Stimulated activated CD4-positive, alpha-beta T cell treated with anti-CD3 and anti-CD28 coated beads, Interleukin-2, amount 100 ng/mL, for 24 hours (primary cell): ENCODE data around the gene PHACTR1.
A peak's percentile ranks its signal among the peaks of the same experiment; 100 is the strongest.

Source experiments
- DNase-seq, 2 donors: peaks; one replicate each; pipeline ENCODE4 v3.0.0-alpha.2; 2020

Gene PHACTR1

DNA sequence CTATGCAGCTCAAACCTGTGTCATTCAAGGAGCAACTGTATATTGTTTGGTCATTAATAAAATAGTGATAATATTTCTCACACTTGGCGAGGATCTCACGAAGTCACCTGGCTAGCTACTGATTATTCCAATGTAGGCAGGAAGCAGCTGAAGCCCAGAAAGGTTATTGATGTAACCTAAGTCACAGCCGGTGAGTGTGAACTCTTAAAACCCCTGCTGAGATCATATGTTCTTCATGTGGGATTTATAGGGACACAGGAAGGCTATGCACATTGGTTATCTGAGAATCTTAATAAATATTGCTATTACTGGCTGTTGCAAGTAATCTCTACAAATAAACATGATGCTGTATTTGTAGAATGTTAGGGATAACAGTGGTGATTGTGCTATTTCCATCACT, 450.3 kb downstream of the PHACTR1 start:
- DNase-seq: no peak

DNA sequence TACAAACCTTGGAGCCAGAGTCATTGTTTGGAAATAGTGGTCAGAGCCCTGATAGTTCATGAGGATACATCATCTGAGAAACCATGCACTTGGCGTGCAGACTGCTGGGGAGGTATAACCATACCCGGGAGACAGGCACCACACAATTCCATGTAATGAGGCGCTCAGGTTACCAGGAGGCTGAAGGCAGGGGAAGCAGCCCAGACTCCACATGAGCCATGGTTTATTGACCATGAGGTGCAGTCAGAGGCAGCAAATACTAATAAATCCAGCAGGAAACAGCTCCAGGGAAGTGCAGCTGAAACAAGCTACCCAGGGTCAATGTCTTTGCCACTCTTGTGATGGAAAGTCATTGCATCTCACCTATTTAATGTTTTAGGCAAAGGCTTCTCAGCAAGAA, 455.7 kb downstream of the PHACTR1 start:
- DNase-seq: no peak

DNA sequence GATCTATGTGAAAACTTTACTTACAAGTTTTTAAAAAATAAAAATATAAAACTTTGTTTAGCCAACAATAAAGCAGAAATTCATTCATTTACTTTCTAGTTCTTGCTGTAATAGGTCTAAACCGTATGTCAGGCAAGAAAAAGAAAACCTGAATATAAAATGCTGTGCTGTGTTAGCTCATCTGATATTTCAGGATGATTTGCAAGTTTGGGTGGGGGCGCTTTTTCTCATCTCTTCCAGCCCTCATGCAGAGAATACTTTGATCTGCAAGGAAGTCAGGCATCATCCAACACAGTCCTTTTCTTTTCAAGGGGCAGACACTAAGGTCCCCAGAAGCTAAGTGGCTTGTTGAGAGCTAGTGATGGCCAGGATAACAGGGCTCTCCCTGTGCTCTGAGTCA, 458.5 kb downstream of the PHACTR1 start:
- DNase-seq: no peak

DNA sequence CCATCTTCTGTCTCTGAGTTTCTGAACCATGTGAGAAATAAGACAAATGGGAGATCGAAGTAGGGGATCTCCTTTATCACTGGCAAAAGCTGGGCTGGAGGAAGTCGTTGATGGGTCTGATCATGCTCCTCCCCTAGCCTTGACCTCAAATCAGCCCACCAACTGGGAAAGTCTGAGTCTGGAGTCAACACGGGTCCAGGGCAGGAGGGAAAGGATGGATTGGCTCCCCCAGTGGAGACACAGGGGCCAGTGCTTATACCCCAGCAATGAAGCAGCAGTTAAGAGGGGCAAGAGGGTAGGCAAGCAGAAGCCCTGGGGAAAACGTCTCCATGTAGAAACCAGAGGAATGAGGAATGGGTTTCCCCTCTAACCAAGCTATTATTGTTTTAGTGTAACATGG, 459.2 kb downstream of the PHACTR1 start:
- DNase-seq: no peak

DNA sequence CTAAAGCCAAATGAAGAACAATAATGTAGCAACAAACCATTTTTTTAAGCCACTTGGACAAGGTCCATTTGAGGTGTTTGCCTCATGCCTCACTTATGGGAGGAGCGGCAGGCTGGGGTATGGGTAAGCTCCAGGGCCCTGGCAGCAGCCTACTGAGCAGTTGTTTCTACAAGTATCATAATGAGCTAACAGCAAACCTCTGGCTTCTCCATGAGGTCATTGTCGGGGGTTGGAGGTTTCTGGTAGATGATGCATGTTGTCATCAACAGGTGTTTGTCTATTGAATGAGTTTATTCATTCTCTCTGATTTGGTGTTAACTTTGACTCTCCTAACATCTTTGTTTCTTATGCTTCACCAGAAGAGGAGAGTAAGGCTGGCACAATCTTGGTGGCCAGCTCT, 461.1 kb downstream of the PHACTR1 start:
- DNase-seq: no peak

DNA sequence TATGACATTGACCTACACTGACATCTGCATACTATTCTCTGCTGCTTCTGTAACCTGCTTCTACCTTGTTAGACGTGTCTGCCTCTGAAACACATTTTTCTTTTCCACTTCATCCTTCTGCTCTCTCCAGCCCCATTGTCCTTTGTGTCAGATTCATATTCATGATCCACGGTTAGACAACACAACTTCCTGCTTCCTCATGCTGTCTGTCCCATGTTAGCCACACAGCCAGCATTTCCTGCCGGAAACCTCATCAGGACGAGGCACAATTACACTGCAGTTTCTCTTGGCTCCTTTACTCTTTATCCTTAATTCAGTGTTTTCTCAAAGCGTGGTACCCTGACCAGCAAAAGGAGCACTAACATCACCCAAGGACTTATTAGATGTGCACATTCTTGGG, 461.5 kb downstream of the PHACTR1 start:
- DNase-seq: no peak

DNA sequence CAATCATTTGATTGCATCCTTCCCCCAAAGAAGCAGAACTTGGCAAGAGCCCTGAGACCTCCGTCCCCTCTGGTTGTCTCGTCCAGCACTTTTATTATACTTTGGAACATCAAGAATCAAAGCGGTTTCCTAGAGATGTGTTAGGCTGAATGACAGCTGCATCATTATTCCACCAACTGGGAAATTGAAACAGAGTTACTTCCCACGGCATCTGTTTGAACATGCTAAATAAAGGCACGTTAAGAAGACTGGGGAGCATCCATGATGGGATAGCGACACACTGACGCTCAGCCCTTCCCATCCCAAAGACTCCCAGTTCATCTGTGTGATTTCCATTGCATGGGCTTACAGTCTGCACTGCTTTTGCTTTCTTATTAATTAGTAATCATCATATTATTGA, 464.0 kb downstream of the PHACTR1 start:
- DNase-seq: no peak

DNA sequence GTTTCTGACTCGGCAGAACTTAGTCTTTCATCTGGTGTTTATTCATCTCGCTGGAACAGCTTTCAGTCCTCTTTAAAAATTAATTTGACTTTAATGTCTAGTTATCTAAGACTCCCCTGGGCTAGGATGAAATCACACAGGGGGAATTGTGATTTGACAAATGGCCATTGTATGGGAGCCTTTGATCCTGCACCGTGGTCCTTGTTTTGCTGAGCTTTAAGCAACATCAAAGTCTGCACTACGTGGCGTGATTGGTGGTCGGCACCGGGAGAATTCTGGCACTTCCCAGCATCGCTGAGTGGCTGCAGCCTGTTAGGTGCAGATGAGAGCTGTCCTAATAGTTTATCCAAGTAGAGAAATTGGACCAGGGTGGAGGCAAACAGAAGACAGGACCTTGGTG, 464.8 kb downstream of the PHACTR1 start:
- DNase-seq: no peak

DNA sequence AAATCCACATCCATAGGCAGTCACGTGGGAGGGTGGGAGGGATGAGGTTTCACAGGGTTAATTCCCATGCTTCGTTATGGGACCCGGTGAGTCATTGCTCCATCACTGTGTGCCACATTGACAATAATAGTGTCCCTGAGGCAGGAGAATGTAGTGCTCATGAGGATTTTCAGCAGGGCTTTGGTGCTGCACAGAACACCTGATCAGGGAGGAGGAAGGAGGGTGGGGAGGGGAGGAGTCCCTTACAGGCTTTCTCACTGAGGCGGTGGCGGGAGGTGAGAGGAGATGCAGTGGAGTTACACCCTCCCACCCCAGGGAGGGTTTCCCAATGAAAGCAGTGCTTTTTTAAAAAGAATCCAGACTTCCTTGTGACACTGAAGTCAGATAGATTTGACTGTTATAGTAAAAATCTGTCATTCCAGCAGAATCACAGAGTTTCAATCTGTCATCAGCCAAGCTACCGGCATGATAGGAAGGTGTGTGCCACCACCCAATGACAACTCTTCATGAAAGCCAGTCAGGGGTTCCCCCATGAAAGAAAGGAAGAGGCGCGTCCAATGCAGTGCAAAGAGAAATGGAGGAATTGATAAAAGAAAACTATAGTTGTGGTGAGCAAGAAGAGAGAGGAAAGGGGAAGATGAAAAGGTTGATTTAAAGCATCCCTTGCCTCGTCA, 467.0 kb downstream of the PHACTR1 start:
- no peak for DNase-seq

DNA sequence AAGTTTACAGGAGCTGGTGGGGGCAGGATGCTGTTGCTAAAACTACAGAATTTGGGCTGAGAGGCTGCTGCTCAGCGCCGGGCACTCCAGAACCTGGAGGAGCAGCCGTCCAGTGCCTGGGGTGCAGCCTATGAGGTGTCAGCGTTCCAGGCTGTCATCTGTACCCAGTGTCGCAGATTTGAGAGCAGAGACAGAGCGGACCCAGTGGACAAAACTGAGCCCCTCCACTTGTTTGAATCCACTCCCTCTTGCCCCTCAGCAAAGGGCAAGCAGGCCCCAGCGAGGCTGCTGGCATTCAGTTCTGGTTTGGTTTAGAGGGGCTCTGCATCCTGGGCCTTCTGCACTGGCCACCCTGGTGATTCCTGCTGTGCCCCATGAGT, 467.5 kb downstream of the PHACTR1 start:
- DNase-seq: no peak

DNA sequence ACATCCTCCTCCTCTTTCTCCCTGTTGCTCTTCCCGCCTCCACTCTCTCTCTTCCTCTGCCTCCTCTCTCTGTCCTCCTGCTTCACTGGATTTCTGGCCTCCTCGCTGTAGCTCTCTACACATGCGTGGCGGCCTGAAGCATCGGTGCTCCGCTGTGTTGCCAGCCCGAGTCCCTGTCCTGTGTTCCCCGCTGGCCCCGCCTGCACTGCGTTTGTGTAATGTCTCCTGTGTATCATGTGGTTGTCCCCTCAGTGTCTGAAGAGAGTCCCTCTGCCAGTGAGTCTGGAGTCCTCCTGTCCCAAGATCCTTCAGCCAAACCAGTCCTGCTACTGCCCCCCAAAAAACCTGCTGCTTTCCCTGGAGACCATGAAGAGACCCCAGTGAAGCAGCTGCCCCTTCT, 468.0 kb downstream of the PHACTR1 start:
- DNase-seq: no peak

DNA sequence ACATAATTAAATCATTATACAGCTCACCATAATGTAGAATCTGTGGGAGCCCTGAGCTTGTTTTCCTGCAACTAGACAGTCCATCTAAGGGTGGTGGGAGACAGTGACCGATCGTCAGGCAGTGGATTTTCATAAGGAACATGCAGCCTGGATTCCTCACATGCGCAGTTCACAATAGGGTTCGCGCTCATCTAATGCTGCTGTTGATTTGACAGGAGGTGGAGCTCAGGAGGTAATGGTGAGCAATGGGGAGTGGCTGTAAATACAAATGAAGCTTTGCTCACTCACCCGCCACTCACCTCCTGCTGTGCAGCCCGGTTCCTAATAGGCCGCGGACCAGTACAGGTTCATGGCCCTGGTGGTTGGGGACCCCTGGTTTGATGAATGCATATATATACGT, 470.3 kb downstream of the PHACTR1 start:
- DNase-seq: no peak

DNA sequence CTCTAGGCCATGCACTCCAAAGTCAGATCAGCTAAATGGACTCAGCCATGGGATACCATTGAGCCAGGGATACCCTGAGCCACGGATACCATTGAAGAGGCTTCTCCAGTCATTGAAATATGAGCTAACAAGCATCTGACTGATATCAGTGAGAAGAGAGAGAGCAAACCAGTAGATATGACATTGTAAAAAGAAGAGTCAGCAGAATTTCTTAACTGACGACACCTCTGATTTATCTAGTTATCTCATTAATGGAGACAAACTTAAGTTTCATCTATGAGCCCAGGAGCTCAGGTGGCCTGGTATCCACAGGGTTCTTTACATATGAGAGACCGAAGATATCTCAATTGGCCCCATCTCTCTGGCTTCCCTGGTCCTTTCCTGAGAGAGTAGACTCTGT, 471.1 kb downstream of the PHACTR1 start:
- no peak for DNase-seq

DNA sequence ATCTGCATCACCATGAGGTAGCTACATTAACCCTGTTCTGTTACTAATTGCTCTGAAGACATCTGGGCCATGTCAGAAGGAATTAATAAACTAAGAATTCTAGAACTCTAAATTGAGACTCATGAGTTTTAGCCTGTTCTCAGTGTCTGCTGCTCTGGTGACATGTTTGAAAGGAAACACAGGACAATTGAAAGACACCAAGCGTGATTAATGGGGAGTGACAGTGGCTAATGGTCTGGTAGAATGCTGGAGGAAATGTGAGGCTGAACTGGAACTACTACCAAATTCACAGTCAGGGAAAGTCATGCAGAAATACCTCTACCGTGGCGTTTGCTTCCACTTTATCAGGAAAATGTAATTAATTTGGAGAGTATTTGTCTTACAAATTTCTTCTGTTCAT, 471.7 kb downstream of the PHACTR1 start:
- DNase-seq: no peak

DNA sequence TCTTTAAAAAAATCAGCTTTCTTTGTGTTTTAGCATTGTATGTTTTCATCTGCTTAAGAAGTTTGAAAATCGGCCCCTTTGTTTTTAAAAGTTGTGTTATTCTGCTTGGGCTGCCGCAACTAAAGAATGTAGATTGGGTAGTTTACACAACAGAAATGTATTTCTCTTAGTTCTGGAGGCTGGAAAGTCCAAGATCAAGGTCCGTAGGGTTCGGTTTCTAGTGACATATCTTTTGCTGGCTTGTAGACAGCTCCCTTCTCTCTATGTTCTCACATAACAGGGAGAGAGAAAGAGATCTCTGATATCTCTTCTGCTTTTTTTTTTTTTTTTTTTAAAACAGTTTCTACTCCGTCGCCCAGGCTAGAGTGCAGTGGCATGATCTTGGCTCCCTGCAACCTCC, 473.1 kb downstream of the PHACTR1 start:
- DNase-seq: no peak

DNA sequence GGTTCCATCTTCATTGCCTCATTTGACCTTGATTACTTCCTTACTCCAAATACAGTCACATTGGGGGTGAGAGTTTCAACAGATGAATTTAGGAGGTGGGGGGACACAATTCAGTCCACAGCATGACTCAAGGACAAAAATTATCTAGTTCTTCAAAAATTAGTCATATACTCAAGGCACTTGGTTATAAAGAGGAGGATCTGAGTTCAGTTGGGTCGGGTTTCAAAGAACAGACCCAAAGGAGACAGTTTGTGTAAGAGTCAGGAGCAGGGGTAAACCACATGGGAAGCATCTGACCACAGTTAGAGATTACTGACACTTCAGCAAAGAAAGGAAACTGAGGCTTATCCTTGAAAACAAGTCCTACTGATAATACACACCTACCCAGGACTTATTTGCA, 473.8 kb downstream of the PHACTR1 start:
- DNase-seq: no peak

DNA sequence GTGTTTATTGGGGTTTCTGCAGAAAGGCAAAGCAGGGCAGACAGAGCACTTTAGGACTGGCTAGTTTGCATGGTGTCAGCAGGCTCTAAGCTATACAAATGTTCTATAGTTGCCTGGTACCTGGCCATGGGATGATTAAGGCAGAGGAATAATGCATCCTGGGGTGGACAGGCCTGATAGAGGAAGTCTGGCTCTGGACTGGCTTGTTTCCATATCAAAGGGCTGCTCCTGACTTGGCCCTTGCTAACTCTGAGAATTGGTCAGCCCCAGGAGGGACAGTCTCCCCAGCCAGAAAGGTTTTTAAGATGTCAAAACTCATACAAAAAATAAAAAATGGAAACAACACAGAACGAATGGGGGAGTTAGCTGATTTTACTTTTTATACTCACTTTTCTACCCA, 474.9 kb downstream of the PHACTR1 start:
- no peak for DNase-seq

DNA sequence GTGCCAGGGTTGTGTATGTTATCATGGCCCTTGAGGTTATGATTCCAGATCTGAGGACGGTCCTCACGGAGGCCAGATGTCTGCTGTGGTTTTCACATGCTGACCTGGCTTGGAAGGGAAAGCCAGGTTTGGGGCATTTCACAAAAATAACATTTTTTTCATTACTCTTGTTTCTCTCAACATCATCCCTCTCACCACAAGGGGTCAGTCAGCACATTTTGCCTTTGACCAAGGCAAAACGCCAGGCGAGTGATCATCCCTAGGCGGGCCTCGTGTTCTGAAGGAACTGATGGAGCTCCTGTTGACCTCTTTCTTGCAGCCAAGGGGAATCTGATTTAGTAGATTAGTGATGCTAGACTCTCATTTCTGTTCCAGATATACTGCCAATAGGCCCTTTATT, 478.3 kb downstream of the PHACTR1 start:
- DNase-seq: peak in 1 of 2 donors; percentile 23

DNA sequence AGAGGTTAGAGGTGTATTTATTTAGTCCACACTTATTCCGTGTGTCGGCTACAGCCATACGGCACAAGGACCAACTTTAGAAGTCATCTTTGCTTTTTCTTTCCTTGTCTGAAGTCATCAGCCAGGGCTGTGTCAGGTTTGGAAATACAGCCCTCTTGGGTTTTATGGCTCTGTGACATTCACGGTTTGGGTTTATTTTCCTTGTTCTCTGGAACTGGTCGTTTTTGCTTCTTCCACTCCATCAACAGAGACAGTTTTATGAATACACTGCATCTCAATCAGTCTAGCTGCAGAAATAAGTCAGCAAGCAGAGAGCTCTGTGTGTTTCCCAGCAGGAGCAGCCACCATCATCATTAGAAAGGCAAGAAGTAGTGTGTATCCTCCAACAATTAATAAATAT, 479.2 kb downstream of the PHACTR1 start:
- no peak for DNase-seq

DNA sequence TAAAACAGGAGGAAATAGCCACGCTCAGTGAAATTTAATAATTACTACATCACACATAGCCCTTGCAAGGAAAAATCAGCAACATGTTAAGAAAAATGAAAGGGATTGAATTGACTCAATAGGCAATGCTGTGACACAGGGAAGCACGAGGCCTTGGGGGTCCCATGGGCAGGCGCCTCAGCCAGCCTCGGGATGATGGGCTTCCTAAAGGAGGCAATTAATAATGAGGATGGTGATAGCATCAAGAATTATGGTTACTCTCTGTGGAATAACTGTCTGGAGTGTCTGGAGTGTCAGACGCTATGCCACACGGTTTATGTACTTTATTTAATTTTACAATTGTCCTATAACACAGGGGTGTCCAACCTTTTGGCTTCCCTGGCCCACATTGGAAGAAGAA, 481.6 kb downstream of the PHACTR1 start:
- DNase-seq: no peak

DNA sequence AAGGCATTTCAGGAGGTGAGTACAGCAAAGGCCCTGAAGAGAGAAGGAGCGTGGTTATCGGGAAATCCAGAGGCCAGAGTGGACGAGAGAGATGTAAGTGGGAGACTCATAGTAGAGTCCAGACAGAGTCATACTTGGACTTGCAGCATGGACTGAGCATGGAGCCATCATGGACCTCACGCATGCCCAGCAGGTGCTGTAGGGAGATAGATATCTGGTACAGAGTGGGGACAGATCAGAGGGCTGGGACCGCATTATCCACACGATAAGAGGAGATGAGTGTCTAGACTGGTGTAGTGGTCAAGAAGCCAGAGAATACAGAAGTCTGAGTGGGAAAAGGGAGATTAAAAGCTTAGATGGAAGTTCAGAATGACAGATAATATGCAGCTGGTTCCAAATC, 484.8 kb downstream of the PHACTR1 start:
- DNase-seq: no peak

DNA sequence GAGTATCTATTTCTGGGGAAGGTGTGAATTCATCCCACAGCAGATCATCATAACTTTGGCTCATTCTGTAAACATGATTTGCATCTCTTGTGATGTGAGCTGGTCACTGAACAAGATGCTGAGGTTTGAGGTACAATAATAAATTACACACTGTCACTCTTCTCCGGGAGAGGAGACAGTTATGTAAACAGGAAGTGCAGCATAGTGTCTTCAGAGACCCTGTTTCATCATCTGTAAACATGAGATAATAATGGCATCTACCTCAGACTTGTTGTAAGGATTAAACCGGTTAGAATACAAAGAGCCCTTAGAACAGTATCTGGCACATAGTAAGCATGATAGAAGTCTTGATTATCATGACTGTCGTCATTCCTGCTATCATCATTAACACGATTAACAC, 486.6 kb downstream of the PHACTR1 start:
- DNase-seq: no peak

DNA sequence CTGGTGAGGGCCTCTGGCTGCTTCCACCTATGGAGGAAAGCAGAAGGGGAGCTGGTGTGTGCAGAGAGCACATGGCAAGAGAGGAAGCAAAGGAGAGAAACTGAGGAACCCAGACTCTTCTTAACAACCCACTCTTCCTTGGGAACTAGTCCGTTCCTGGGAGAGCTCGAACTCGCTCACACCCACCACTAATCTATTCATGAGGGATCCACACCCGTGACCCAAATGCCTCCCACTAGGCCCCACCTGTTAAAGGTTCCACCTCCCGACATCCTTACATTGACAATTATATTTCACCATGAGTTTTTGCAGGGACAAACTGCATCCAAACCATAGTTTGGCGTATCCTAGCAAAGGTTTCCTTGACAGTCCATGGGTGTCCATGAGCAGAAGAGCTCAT, 488.5 kb downstream of the PHACTR1 start:
- no peak for DNase-seq

DNA sequence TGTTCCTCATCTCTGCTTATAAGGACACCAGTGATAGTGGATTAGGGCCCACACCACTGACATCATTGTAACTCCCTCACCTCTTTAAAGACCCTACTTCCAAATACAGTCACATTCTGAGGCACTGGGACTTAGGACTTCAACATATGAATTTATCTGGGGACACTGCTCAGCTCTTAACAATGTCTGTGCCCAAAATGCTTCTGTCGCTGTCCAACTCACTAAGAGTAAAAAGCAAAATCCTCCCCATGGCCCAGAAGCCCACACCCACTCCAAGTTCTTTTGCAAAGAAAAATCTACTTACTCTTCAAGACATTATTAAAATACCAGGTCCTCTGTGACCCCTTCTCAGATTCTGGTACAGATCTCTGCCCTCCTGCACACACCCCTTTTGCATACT, 495.5 kb downstream of the PHACTR1 start:
- DNase-seq: no peak

DNA sequence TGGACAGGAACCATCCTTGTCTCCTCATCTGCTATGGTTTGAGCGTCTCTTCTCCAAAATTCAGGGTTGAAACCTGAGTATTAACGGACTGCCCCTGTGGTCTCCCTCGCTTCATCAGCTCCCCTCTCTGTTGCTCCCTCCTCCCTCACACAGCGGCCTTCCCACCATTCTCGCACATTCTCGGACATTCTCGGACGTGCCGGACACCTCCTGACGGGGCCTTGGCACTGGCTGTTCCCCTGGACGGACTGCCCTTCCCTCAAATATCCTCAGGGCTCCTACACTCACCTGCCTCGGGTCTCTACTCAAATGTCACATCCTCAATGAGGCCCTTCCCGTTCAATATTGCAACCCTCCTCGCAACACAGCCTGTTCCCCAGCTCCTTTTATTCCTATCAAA, 496.0 kb downstream of the PHACTR1 start:
- DNase-seq: no peak

DNA sequence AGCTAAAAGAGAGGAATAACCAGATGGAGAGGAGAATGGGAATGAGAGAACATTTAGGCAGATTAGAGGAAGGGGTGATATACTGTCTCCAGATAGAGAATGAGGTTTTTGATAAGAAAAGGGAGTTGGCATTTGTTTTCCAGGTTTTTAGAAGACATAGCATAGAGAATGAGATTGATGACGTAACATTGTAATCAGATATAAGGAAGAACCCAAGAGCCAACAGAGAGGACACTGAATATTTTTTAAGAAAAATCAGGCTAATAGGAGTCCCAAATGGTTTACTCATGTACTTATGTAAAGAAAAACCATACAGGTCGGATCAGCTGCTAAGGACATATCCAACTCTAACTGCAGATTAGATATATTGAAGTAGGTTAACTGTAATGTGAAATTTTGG, 498.8 kb downstream of the PHACTR1 start:
- DNase-seq: no peak
